Mesendoderm (in vitro differentiated cells): ENCODE results near the gene NGFR.

Source experiments
- DNase-seq: peaks from one replicate; pipeline ENCODE4 v3.0.0; 2013
- H2AK5ac ChIP-seq: 2 replicates; pipeline ENCODE4 v1.6.1; 2013; ENCODE audit warnings: low read length, inconsistent platforms
- H2BK120ac ChIP-seq: 2 replicates; pipeline ENCODE4 v1.6.1; 2013; ENCODE audit warnings: low read depth, mild to moderate bottlenecking, low read length, moderate library complexity, mixed read lengths
- H2BK15ac ChIP-seq: replicated peaks from 2 replicates; pipeline ENCODE4 v1.6.1; 2013; ENCODE audit warnings: low read depth, mild to moderate bottlenecking, moderate library complexity
- H2BK5ac ChIP-seq: 2 replicates; pipeline ENCODE4 v1.6.1; 2013; ENCODE audit warnings: low read length, inconsistent platforms
- H3K18ac ChIP-seq: 2 replicates; pipeline ENCODE4 v1.6.1; 2013; ENCODE audit warnings: mild to moderate bottlenecking, low read length, mixed read lengths
- H3K23ac ChIP-seq: one replicate; pipeline ENCODE4 v1.6.1; 2013; ENCODE audit warnings: low read length
- H3K27ac ChIP-seq: 2 replicates; pipeline ENCODE4 v1.5.1; 2013; ENCODE audit warnings: low read depth, mild to moderate bottlenecking, inconsistent platforms, low read length, moderate library complexity
- H3K27me3 ChIP-seq: 2 replicates; pipeline ENCODE4 v1.6.1; 2013; ENCODE audit warnings: low read length, control low read depth, mild to moderate bottlenecking, inconsistent platforms; ENCODE audit not compliant: insufficient read depth, poor library complexity
- H3K36me3 ChIP-seq: 2 replicates; pipeline ENCODE4 v1.6.1; 2013; ENCODE audit warnings: low read length, inconsistent platforms; ENCODE audit not compliant: control insufficient read depth, insufficient read depth
- H3K4ac ChIP-seq: one replicate; pipeline ENCODE4 v1.6.1; 2013; ENCODE audit warnings: low read depth, mild to moderate bottlenecking, low read length, moderate library complexity
- H3K4me1 ChIP-seq: 2 replicates; pipeline ENCODE4 v1.6.1; 2013; ENCODE audit warnings: low read depth, low read length, inconsistent platforms; ENCODE audit not compliant: control insufficient read depth
- H3K4me2 ChIP-seq: 2 replicates; pipeline ENCODE4 v1.6.1; 2013; ENCODE audit warnings: low read length
- H3K4me3 ChIP-seq: 2 replicates; pipeline ENCODE4 v1.5.1; 2013; ENCODE audit warnings: mild to moderate bottlenecking, low read length
- H3K56ac ChIP-seq: one replicate; pipeline ENCODE4 v1.6.1; 2013; ENCODE audit warnings: low read length
- H3K79me1 ChIP-seq: 2 replicates; pipeline ENCODE4 v1.6.1; 2013; ENCODE audit warnings: low read length, inconsistent platforms
- H3K79me2 ChIP-seq: 2 replicates; pipeline ENCODE4 v1.6.1; 2013; ENCODE audit warnings: mild to moderate bottlenecking, low read length; ENCODE audit not compliant: control insufficient read depth, insufficient read depth
- H3K9ac ChIP-seq: 2 replicates; pipeline ENCODE4 v1.6.1; 2013; ENCODE audit warnings: low read length, inconsistent platforms
- H4K5ac ChIP-seq: one replicate; pipeline ENCODE4 v1.6.1; 2013; ENCODE audit warnings: low read length
- H4K8ac ChIP-seq: one replicate; pipeline ENCODE4 v1.6.1; 2013; ENCODE audit warnings: low read depth, mild to moderate bottlenecking, control low read depth, low read length, moderate library complexity
- WGBS: extraction: QIAGEN DNeasy Blood & Tissue Kit; methylation state at CpG from one replicate; pipeline ENCODE4 v1.1.7; 2013; ENCODE audit warnings: low lambda C conversion rate, missing lambda C conversion rate; ENCODE audit not compliant: insufficient coverage; ENCODE audit errors: extremely low coverage; 5-methylcytosine and 5-hydroxymethylcytosine counted together

The NGFR gene

DNA sequence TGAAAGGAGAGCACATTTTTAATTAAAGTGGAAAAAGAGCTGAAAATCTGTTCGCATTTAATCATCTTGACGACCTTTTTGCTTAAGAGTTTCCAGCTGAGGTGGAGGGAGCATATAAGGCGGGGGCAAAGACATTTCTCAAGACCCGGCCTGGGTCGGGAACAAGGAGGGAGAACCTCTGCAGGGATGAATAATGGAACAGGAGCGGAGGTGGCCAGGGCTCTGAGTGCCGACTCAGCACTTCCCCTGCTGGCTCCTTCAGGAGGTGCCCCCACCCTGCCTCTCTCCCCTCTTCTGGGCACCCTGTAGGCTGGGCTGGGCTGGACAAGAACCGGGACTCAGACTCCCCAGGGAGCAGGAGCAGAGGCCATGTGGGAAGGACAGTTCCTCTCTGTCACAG is 7.9 kb upstream of the NGFR start:
- no peak overlapping the region for H3K9ac ChIP-seq
- no CpG with 5 or more reads among the region's 8 CpGs for WGBS
- no peaks in the 10 kb centered on the region for H3K79me2 ChIP-seq
- no peak overlapping the region for H3K18ac ChIP-seq
- no peak overlapping the region for H3K23ac ChIP-seq
- no peak overlapping the region for H3K27ac ChIP-seq
- no peak overlapping the region for H3K4me2 ChIP-seq
- peaks cover 10% of the 10 kb centered on the region for H3K4me1 ChIP-seq
- no peak overlapping the region for H4K8ac ChIP-seq
- H2BK5ac ChIP-seq, result no peak overlapping the region
- no peak overlapping the region for H2BK120ac ChIP-seq
- peak; percentile 34 for DNase-seq
- no peak overlapping the region for H2AK5ac ChIP-seq
- no peak overlapping the region for H3K4ac ChIP-seq
- H4K5ac ChIP-seq, result no peak overlapping the region
- H3K27me3 ChIP-seq, result no peaks in the 10 kb centered on the region
- H3K36me3 ChIP-seq, result no peaks in the 10 kb centered on the region
- H2BK15ac ChIP-seq, result no peak overlapping the region
- no peak overlapping the region for H3K4me3 ChIP-seq
- no peaks in the 10 kb centered on the region for H3K79me1 ChIP-seq
- no peak overlapping the region for H3K56ac ChIP-seq

DNA sequence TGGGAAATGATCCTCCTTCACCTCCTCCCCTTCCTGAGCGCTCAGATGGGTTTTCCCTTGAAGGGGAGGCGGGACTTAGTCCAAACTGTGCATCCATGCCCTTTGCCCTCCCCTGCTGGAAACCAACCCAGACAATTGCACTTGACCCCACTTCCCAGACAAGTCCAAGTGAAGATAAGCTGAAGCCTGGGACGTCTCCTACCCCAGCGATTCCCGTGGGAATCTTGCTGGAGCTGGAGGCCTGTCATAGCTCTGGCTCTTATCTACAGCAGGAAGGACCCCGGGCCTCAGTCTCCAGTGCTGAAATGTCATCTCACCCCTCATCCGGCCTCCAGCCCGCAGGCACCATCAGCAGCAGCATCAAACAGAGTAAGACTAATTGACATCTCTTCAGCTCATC is 6.5 kb upstream of the NGFR start:
- Histone ChIP-seq H3K56ac (no peak overlapping the region), H3K4ac (no peak overlapping the region), H3K4me2 (no peak overlapping the region), H2BK15ac (no peak overlapping the region), H2BK5ac (no peak overlapping the region), H3K36me3 (no peaks in the 10 kb centered on the region), H3K79me2 (no peaks in the 10 kb centered on the region), H3K79me1 (no peaks in the 10 kb centered on the region), H3K4me1 (peaks cover 10% of the 10 kb centered on the region), H4K8ac (no peak overlapping the region), H3K27ac (no peak overlapping the region), H3K18ac (no peak overlapping the region), H3K4me3 (no peak overlapping the region), H3K27me3 (no peaks in the 10 kb centered on the region), H2BK120ac (no peak overlapping the region), H2AK5ac (no peak overlapping the region), H4K5ac (no peak overlapping the region), H3K9ac (no peak overlapping the region), H3K23ac (no peak overlapping the region)
- no CpG with 5 or more reads among the region's 8 CpGs for WGBS
- DNase-seq, result no peak

DNA sequence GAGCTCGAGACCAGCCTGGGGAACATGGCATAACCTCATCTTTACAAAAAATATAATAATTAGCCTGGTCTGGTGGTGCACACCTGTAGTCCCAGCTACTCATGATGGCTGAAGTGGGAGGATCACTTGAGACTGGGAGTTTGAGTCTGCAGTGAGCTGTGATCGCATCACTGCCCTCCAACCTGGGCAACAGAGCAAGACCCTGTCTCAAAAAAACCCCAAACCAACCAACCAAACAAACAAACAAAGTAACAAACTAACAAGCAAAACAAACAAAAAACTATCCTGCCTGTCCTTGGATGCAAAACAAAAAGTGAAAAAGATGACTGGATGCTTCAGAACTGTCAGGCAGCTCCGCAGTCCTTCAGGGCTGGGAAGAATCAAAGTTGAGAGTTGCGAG is 5.7 kb upstream of the NGFR start:
- H3K79me1 ChIP-seq, result no peaks in the 10 kb centered on the region
- H3K27me3 ChIP-seq, result no peaks in the 10 kb centered on the region
- H3K4me2 ChIP-seq, result no peak overlapping the region
- no peak for DNase-seq
- H2BK120ac ChIP-seq, result no peak overlapping the region
- H3K36me3 ChIP-seq, result no peaks in the 10 kb centered on the region
- peaks cover 10% of the 10 kb centered on the region for H3K4me1 ChIP-seq
- no peak overlapping the region for H2AK5ac ChIP-seq
- no peak overlapping the region for H3K23ac ChIP-seq
- WGBS, result no CpG with 5 or more reads among the region's 4 CpGs
- H3K27ac ChIP-seq, result no peak overlapping the region
- H4K5ac ChIP-seq, result no peak overlapping the region
- H2BK5ac ChIP-seq, result no peak overlapping the region
- H2BK15ac ChIP-seq, result no peak overlapping the region
- no peak overlapping the region for H3K56ac ChIP-seq
- no peak overlapping the region for H3K4ac ChIP-seq
- no peak overlapping the region for H3K9ac ChIP-seq
- no peak overlapping the region for H3K18ac ChIP-seq
- H3K4me3 ChIP-seq, result no peak overlapping the region
- no peaks in the 10 kb centered on the region for H3K79me2 ChIP-seq
- H4K8ac ChIP-seq, result no peak overlapping the region

DNA sequence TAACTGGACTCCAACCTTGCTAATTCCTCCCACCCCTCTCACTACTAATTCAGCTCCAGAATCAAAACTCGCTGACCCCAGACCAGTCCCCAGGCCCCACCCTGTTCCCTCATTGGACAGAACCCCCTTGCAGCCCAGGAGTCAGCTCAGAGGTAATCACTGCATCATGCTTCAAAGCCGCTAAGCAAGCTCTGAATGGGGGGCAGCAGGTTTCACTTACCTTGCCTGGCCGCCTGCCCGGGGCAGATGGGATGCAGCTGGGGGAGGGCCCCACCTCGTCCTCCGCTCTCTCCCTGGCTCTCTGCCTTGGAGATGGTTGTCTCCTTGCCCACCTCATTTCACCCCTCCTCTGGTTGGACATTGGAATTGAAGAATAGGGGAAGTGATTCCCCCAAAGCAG is 4.8 kb upstream of the NGFR start:
- Histone ChIP-seq H3K9ac (no peak overlapping the region), H4K8ac (no peak overlapping the region), H4K5ac (no peak overlapping the region), H3K18ac (no peak overlapping the region), H3K4me3 (no peak overlapping the region), H3K23ac (no peak overlapping the region), H2BK5ac (no peak overlapping the region), H3K4me1 (peaks cover 8% of the 10 kb centered on the region), H3K56ac (no peak overlapping the region), H3K4me2 (no peak overlapping the region), H3K79me2 (no peaks in the 10 kb centered on the region), H3K79me1 (no peaks in the 10 kb centered on the region), H2AK5ac (no peak overlapping the region), H3K36me3 (no peaks in the 10 kb centered on the region), H2BK15ac (no peak overlapping the region), H2BK120ac (no peak overlapping the region), H3K27me3 (no peaks in the 10 kb centered on the region), H3K27ac (no peak overlapping the region), H3K4ac (no peak overlapping the region)
- WGBS, result no CpG with 5 or more reads among the region's 6 CpGs
- no peak for DNase-seq

DNA sequence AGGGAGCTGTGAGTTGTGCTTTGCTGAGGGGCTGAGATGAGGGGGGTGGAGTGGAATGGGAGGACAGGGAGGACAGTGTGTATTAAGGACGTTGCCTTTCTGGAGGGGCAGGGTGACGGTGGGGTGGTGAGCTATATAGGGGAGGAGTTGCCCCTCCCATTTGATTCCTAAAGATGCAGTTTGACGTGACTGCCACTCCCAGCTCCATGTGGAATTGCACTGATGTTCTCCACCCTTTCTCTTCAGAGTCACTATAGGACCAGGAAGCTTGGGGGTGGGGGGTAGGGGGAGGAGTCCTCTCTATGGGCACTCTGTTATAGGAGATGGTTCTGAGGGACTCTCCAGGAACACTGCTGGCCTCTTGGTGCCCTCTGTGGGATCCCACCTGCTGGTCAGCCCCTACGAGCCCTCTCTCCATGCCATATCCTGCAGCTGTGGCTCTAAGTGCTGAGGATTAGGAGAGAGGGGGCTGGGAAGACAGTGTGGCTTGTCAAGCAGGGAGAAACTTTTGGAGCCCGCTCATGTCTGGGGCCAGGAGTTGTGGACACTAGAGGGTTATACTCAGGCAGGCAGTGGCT is 3.8 kb upstream of the NGFR start:
- Histone ChIP-seq H3K23ac (no peak overlapping the region), H2BK120ac (no peak overlapping the region), H3K27ac (no peak overlapping the region), H3K4ac (no peak overlapping the region), H3K27me3 (peaks cover 7% of the 10 kb centered on the region), H3K4me1 (peaks cover 5% of the 10 kb centered on the region), H3K18ac (no peak overlapping the region), H4K5ac (no peak overlapping the region), H3K9ac (no peak overlapping the region), H3K4me3 (no peak overlapping the region), H3K4me2 (no peak overlapping the region), H4K8ac (no peak overlapping the region), H3K79me1 (no peaks in the 10 kb centered on the region), H3K36me3 (no peaks in the 10 kb centered on the region), H3K56ac (no peak overlapping the region), H2BK15ac (no peak overlapping the region), H2AK5ac (no peak overlapping the region), H2BK5ac (no peak overlapping the region), H3K79me2 (no peaks in the 10 kb centered on the region)
- DNase-seq, result no peak
- WGBS, result no CpG with 5 or more reads among the region's 5 CpGs

DNA sequence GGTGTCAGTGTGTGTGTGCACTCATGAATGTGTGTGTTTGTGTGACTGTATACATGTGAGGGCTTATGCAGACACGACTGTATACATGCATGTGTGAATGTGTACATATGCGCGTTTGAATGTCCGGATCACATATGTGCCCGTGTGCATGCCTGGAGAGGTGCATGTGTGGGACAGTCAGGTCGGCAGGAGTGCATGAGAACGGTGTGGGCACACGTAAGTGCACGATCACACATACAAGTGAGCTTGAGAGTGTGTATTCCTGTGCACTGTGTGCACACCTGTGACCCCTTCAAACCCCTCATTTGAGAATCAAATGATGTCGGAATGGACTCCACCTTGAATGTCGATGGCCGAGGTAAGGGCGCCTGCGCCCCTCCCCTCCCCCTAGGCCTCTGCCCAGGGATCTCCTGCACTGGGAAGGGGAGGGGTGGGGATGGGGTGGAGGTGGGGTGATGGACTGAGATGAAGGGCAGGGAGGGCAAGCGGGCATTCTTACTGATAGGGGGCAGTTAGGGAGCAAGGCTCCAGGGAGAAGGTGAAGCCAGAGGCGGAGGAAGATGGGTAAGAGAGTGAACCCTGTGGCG is 601 bp upstream of the NGFR start:
- no peaks in the 10 kb centered on the region for H3K79me1 ChIP-seq
- no CpG with 5 or more reads among the region's 17 CpGs for WGBS
- peaks cover 13% of the 10 kb centered on the region for H3K27me3 ChIP-seq
- peaks cover 3% of the 10 kb centered on the region for H3K4me1 ChIP-seq
- H4K8ac ChIP-seq, result no peak overlapping the region
- no peak overlapping the region for H2BK15ac ChIP-seq
- no peaks in the 10 kb centered on the region for H3K36me3 ChIP-seq
- no peak overlapping the region for H3K4ac ChIP-seq
- H4K5ac ChIP-seq, result no peak overlapping the region
- H3K23ac ChIP-seq, result no peak overlapping the region
- no peak overlapping the region for H3K27ac ChIP-seq
- H3K4me3 ChIP-seq, result peak overlapping the region; percentile 63
- peak overlapping the region; percentile 70 for H3K4me2 ChIP-seq
- no peak overlapping the region for H2BK120ac ChIP-seq
- H2AK5ac ChIP-seq, result no peak overlapping the region
- H3K79me2 ChIP-seq, result no peaks in the 10 kb centered on the region
- no peak for DNase-seq
- no peak overlapping the region for H3K18ac ChIP-seq
- peak overlapping the region; percentile 55 for H3K9ac ChIP-seq
- peak overlapping the region; percentile 83 for H3K56ac ChIP-seq
- no peak overlapping the region for H2BK5ac ChIP-seq
